Measurements from ENCODE around the gene TCP11L2.

The TCP11L2 gene

DNA sequence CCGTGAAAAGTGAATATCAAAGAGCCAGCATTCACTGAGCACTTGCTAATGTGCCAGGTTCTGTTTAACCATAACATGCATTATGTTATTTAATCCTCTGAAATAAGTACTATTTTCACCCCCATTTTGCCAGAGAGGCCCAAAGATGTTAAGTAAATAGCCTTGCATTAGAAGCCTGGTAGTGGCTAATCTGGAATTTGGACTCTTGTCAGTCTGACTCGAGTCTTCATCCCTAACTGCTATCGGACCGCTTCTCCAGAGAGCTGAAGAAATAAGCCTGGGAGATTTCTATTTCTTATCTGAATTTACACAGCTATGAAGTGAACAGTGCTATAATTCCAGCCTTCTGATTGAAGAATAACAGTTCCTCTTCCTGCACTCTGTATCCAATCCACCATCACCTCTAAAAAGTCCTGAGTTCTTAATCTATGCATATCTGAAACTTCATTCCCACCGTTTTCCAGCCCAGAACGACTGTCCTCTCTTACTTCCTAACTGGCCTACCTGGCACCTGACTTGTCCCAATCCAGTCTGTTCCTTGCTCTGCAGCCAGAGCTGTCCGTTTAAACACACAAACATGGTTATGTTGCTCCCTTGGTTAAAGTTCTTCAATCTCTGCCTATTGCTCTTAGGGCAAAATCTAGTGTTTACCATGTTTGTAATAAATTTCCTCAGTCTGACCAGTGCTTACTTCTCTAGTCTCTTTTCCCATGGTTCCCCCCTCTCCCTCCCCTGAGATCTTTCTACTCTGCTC is 57.3 kb downstream of the TCP11L2 start:
- no peak overlapping the region for H3K27ac ChIP-seq (replicated peaks)
- DNase-seq (ENCODE audit: low read depth in 1 of 2, low spot score in 1 of 2): no peak
- no peak overlapping the region for H3K4me3 ChIP-seq (replicated peaks; ENCODE audit: insufficient read depth, low read length)
- no peak for TF ChIP-seq SPI1 (IDR thresholded peaks at IDR 0.05; ENCODE audit: borderline replicate concordance, low read depth)
- no peak for TF ChIP-seq POLR2AphosphoS5 (IDR thresholded peaks at IDR 0.05; ENCODE audit: low read depth)
- TF ChIP-seq, protein P1, sequence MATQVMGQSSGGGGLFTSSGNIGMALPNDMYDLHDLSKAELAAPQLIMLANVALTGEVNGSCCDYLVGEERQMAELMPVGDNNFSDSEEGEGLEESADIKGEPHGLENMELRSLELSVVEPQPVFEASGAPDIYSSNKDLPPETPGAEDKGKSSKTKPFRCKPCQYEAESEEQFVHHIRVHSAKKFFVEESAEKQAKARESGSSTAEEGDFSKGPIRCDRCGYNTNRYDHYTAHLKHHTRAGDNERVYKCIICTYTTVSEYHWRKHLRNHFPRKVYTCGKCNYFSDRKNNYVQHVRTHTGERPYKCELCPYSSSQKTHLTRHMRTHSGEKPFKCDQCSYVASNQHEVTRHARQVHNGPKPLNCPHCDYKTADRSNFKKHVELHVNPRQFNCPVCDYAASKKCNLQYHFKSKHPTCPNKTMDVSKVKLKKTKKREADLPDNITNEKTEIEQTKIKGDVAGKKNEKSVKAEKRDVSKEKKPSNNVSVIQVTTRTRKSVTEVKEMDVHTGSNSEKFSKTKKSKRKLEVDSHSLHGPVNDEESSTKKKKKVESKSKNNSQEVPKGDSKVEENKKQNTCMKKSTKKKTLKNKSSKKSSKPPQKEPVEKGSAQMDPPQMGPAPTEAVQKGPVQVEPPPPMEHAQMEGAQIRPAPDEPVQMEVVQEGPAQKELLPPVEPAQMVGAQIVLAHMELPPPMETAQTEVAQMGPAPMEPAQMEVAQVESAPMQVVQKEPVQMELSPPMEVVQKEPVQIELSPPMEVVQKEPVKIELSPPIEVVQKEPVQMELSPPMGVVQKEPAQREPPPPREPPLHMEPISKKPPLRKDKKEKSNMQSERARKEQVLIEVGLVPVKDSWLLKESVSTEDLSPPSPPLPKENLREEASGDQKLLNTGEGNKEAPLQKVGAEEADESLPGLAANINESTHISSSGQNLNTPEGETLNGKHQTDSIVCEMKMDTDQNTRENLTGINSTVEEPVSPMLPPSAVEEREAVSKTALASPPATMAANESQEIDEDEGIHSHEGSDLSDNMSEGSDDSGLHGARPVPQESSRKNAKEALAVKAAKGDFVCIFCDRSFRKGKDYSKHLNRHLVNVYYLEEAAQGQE (IDR thresholded peaks at IDR 0.05; ENCODE audit: insufficient replicate concordance, low read depth): no peak
- TF ChIP-seq, protein P2, sequence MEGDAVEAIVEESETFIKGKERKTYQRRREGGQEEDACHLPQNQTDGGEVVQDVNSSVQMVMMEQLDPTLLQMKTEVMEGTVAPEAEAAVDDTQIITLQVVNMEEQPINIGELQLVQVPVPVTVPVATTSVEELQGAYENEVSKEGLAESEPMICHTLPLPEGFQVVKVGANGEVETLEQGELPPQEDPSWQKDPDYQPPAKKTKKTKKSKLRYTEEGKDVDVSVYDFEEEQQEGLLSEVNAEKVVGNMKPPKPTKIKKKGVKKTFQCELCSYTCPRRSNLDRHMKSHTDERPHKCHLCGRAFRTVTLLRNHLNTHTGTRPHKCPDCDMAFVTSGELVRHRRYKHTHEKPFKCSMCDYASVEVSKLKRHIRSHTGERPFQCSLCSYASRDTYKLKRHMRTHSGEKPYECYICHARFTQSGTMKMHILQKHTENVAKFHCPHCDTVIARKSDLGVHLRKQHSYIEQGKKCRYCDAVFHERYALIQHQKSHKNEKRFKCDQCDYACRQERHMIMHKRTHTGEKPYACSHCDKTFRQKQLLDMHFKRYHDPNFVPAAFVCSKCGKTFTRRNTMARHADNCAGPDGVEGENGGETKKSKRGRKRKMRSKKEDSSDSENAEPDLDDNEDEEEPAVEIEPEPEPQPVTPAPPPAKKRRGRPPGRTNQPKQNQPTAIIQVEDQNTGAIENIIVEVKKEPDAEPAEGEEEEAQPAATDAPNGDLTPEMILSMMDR (IDR thresholded peaks at IDR 0.05; ENCODE audit: insufficient read depth, low read length): no peak
- no peak for TF ChIP-seq GABPA (IDR thresholded peaks at IDR 0.05; ENCODE audit: low read depth)
- H3K27me3 ChIP-seq (ENCODE audit: insufficient read depth, poor library complexity, severe bottlenecking): no peaks in the 10 kb centered on the region

DNA sequence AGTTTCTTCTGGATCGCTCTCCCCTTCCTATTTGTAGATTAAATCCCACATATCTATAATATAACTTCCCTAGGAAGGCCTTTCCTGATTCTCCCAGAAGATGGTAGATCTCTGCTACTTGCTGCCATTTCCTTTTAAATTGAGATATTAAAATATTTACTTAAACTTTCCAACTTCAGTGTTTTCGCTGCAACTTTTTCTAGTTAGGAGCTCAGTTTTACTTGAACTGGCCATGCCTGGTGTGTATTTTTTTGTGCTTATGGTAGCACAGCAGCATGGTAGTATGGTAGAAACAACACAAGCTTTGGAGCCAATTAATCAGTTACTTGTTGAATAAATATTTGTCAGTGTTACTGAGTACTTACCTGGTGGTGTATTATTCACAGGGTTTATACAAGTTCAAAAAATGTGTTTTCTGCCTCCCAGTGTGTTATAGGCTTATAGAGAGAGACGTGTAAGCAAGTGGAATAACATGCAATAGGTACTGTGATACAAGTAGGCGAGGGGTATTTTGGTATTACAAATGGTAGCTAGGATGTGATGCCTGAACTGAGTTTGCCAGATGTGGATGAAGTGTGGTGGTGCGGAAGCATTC is 58.0 kb downstream of the TCP11L2 start:
- DNase-seq (ENCODE audit: low read depth in 1 of 2, low spot score in 1 of 2): no peak
- Histone ChIP-seq H3K27me3 (ENCODE audit: insufficient read depth, poor library complexity, severe bottlenecking) (no peaks in the 10 kb centered on the region), H3K4me3 (replicated peaks; ENCODE audit: insufficient read depth, low read length) (no peak overlapping the region), H3K27ac (replicated peaks) (no peak overlapping the region)
- TF ChIP-seq SPI1 (IDR thresholded peaks at IDR 0.05; ENCODE audit: borderline replicate concordance, low read depth): no peak
- no peak for TF ChIP-seq GABPA (IDR thresholded peaks at IDR 0.05; ENCODE audit: low read depth)
- TF ChIP-seq, protein P1 (IDR thresholded peaks at IDR 0.05; ENCODE audit: insufficient replicate concordance, low read depth): no peak
- TF ChIP-seq, protein P2 (IDR thresholded peaks at IDR 0.05; ENCODE audit: insufficient read depth, low read length): no peak
- no peak for TF ChIP-seq POLR2AphosphoS5 (IDR thresholded peaks at IDR 0.05; ENCODE audit: low read depth)

DNA sequence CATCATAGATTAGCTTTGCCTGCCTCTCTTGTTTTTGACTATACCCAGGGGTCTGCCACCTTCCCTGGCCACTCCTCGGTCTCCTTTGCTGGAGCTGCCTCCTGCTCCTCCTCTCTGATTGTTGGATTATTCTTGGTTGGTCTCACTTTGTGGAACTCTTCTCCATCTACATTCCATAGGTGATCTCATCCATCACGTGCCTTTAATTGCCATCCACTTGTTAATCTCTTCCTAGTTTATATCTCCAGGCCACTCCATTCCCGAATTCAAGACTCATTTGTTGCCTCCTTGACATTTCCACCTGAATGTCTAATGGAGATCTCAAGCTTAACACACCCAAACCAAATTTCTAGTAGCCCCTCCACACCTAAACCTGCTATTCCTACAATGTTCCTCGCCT is 60.4 kb downstream of the TCP11L2 start:
- Histone ChIP-seq H3K4me3 (replicated peaks; ENCODE audit: insufficient read depth, low read length) (no peak overlapping the region), H3K27me3 (ENCODE audit: insufficient read depth, poor library complexity, severe bottlenecking) (no peaks in the 10 kb centered on the region), H3K27ac (replicated peaks) (no peak overlapping the region)
- DNase-seq (ENCODE audit: low read depth in 1 of 2, low spot score in 1 of 2): no peak
- TF ChIP-seq, protein P1 (IDR thresholded peaks at IDR 0.05; ENCODE audit: insufficient replicate concordance, low read depth): no peak
- no peak for TF ChIP-seq SPI1 (IDR thresholded peaks at IDR 0.05; ENCODE audit: borderline replicate concordance, low read depth)

Measured in HL-60 (cell line).